HG03439 (cell line): ENCODE data around the gene CD36.

ENCODE experiments used
- ATAC-seq: cut with Tn5 transposase; IDR thresholded peaks from one replicate; pipeline ENCODE4 v1.9.1; 2021; ENCODE audit warnings: mild to moderate bottlenecking, moderate library complexity; ENCODE audit not compliant: unreplicated experiment

The CD36 gene

DNA sequence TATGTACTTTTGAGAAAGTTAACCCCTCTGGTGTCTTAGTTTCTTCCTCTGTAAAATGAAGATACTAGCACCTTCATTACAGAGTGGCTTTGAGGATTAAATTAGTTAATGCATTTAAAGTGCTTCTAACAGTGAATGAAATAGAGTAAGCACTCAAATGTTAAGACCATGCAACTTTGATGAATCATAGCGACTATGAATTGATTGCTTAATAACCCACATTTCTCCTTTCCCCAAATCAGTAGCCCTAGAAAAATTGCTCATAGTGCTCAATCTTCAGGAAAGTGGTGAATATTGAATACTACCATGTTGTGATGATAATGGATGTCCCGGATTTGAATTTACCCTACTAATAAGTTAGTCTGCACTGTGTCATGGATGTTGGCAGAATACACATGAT, 48.1 kb downstream of the CD36 start:
- ATAC-seq: no peak

- peak; percentile 85 for ATAC-seq
Observed at GRCh38 chr7:80699045-80699638, 60.7 kb downstream of the CD36 start.

- ATAC-seq: no peak
Observed at GRCh38 chr7:80699721-80700256, 61.3 kb downstream of the CD36 start.

- ATAC-seq: no peak
Observed at GRCh38 chr7:80703272-80703671, 64.8 kb downstream of the CD36 start.

- no peak for ATAC-seq
Observed at GRCh38 chr7:80705130-80705781, 66.8 kb downstream of the CD36 start.

DNA sequence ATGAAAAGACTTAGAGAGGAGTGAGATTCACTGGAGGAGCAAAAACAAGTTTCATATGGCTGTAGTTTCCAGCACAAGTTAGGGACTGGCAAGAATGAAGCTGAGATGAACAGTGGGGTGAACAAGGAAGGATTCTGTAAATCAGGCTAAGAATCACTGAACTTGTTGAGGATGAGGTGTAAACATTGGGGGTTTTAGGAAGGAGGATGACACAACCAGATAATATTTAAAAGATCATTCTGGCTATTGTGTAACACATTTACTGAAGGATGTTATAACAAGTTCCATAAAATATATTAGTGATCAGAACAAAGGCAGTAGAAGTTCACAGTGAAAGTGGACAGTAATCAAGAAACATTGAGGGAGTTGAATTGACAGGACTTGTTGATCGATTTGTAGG, 68.9 kb downstream of the CD36 start:
- no peak for ATAC-seq

- ATAC-seq: no peak
Observed at GRCh38 chr7:80708123-80708522, 69.7 kb downstream of the CD36 start.

DNA sequence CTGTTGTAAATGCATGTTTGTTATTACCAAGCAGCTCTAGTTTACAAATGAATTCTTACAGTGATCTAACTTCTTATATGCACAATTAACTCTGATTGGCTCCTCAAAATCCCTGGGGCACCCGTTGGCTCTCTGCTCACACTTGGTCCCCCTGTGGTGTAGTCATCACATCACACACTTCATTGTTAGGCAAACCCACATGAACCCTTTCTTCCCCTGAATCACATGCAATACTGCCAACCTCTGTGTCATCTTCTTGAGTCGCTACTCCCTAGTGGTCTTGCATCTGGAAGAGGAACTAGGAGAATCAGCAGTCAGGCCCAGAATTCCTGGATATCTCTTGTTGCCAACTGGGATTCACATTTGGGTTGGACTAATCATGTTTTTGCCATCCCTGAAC, 73.1 kb downstream of the CD36 start:
- no peak for ATAC-seq

- ATAC-seq: no peak
Observed at GRCh38 chr7:80719261-80719660, 80.8 kb downstream of the CD36 start.

- no peak for ATAC-seq
Observed at GRCh38 chr7:80720146-80720545, 81.7 kb downstream of the CD36 start.

DNA sequence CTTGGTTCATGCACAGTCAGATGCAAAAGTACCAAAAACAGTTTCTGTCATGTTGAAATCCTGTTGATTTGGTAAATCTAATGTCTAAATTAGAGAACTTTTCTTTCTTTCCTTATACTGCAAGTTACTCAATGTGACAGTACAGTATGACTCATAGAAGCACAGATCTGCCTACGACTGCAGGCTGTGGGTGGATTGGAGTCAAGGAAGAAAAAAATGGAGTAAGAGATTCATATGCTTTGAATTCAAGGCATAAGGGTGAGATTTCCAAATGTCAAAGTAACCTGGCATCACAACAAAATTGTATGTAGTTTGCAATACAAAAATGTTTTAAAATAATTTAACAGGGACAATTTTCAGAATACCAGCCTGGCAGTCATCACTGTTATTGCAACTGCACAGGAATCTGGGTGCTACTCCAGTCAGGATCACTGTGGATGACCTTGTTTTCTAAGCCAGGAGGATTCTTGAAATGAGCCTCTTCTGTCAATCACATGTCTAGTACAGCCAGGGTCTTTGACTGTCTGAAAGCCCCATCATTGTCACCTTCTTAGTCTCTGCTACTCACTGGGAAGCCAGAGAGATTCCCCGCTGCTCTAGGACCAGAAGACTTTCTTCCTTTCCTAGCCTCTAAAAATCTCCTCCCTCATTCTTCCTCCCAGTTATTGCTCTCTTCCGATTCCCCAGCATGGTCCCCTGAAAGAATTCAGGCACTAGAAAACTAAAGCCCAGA, 83.6 kb downstream of the CD36 start:
- no peak for ATAC-seq

- no peak for ATAC-seq
Observed at GRCh38 chr7:80722616-80723195, 84.3 kb downstream of the CD36 start.

DNA sequence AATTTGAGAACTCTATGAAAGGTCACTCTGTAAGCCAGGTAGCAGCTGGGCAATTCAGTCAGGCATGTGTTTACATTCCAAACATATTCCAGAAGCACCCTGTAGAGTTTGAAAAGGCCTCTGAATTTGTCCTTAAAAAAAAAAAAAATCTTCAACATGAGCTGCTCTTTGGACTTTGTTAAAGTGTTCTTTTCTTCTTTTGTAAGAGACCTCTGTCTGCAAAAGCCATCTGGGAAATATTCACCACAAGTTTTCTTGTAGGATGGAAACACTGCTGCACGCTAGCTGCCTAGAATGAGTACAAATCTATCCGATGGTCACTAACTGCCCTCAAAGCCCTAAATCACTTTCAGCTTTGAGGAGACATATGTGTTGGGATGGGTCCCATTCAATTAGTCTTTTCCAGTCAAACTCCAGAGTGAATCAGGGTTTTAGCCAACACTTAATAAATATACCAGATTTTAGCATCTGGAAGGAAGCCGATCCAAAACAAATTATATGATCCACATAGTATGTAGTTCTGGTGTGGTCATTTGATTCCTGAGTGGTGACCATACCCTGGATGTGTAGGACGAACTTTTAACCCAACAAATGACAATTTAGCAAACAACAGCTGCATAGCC, 85.9 kb downstream of the CD36 start:
- no peak for ATAC-seq

- no peak for ATAC-seq
Observed at GRCh38 chr7:80725181-80725611, 86.8 kb downstream of the CD36 start.
